T-helper 17 cell (primary cell): Measurements from ENCODE around the gene GREM1. TPM values are rescaled to one million over a fixed set of nuclear protein-coding genes. Genes with fewer than 3 reads are reported as not detected.

Experiments
- ATAC-seq: fragments of 150-1000 bp; cut with Tn5 transposase; 2 replicates; pipeline ENCODE4 v1.10.0; 2021; ENCODE audit warnings: mild to moderate bottlenecking, moderate library complexity
- DNase-seq, 3 donors: peaks; one replicate each; pipeline versions ENCODE4 v3.0.0 to v3.0.0-alpha.2; 2020 to 2021
- H3K9me3 ChIP-seq: one replicate; pipeline ENCODE4 v1.7.0; 2013; ENCODE audit warnings: low read length, mild to moderate bottlenecking; ENCODE audit not compliant: control insufficient read depth, poor library complexity, severe bottlenecking
- H3K27ac Mint-ChIP-seq: one replicate; pipeline ENCODE4 v1.8.0; 2022; ENCODE audit warnings: mild to moderate bottlenecking, moderate library complexity, mixed read lengths
- H3K27me3 Mint-ChIP-seq: one replicate; pipeline ENCODE4 v1.8.0; 2022; ENCODE audit warnings: mixed read lengths
- H3K36me3 Mint-ChIP-seq: one replicate; pipeline ENCODE4 v1.8.0; 2022; ENCODE audit warnings: low read depth, mixed read lengths
- H3K4me1 Mint-ChIP-seq: one replicate; pipeline ENCODE4 v1.8.0; 2022; ENCODE audit warnings: mild to moderate bottlenecking, mixed read lengths
- H3K4me3 Mint-ChIP-seq: one replicate; pipeline ENCODE4 v1.8.0; 2022; ENCODE audit warnings: mild to moderate bottlenecking, moderate library complexity, mixed read lengths
- total RNA-seq, 4 donors: library from RNA in 2 of 4; stranded (reverse) in 2 of 4; gene quantifications; one replicate each; pipeline ENCODE4 v1.2.3 and lab custom pipeline; 2022 to 2026

The GREM1 gene
- total RNA-seq, 2 donors from 2014 or later: not detected

DNA sequence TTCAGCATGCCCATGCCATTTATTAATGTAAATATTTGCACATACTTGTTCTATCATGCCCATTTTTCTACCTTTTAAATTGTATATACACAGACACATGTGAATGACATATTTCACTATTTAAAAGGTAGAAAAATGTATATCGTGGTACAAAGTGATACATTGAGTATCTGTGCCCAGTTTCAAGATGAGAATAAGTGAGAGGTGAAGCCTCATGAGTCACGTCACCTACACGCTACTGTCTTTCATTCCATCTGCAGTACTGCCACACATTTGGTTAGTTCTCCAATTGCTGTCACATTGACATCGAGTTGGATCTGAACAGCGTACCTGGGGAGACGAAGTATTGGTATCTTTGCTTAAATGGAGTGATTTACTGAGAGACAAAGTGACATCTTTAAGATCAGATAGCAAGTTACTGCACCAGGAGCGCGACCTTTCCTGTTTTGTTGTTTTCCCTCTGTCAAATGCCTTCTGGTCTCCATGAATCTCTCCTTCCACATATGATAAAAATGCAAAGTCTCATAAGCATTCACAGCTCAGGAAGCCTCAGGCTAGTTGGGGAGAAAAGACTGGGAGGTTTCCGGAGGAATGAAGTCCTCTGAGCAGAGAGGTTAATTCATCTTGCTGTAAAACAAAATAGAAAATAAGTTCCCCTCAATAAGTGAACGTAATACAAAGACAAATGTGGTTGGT, 12.0 kb downstream of the GREM1 start:
- DNase-seq: no peak
- Mint-ChIP-seq H3K36me3 (peaks cover 5% of the 10 kb centered on the region), H3K4me1 (no peaks in the 10 kb centered on the region), H3K4me3 (no peak overlapping the region), H3K27ac (no peak overlapping the region), H3K27me3 (peaks cover 35% of the 10 kb centered on the region)
- no peaks in the 10 kb centered on the region for H3K9me3 ChIP-seq
- no peak for ATAC-seq

DNA sequence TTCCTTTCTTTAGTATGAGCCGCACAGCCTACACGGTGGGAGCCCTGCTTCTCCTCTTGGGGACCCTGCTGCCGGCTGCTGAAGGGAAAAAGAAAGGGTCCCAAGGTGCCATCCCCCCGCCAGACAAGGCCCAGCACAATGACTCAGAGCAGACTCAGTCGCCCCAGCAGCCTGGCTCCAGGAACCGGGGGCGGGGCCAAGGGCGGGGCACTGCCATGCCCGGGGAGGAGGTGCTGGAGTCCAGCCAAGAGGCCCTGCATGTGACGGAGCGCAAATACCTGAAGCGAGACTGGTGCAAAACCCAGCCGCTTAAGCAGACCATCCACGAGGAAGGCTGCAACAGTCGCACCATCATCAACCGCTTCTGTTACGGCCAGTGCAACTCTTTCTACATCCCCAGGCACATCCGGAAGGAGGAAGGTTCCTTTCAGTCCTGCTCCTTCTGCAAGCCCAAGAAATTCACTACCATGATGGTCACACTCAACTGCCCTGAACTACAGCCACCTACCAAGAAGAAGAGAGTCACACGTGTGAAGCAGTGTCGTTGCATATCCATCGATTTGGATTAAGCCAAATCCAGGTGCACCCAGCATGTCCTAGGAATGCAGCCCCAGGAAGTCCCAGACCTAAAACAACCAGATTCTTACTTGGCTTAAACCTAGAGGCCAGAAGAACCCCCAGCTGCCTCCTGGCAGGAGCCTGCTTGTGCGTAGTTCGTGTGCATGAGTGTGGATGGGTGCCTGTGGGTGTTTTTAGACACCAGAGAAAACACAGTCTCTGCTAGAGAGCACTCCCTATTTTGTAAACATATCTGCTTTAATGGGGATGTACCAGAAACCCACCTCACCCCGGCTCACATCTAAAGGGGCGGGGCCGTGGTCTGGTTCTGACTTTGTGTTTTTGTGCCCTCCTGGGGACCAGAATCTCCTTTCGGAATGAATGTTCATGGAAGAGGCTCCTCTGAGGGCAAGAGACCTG, 13.2 kb downstream of the GREM1 start:
- H3K4me3 Mint-ChIP-seq: no peak overlapping the region
- DNase-seq (no peak), ATAC-seq (no peak)

DNA sequence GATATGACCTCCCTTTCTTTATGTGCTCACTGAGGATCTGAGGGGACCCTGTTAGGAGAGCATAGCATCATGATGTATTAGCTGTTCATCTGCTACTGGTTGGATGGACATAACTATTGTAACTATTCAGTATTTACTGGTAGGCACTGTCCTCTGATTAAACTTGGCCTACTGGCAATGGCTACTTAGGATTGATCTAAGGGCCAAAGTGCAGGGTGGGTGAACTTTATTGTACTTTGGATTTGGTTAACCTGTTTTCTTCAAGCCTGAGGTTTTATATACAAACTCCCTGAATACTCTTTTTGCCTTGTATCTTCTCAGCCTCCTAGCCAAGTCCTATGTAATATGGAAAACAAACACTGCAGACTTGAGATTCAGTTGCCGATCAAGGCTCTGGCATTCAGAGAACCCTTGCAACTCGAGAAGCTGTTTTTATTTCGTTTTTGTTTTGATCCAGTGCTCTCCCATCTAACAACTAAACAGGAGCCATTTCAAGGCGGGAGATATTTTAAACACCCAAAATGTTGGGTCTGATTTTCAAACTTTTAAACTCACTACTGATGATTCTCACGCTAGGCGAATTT, 14.9 kb downstream of the GREM1 start:
- no peaks in the 10 kb centered on the region for H3K9me3 ChIP-seq
- H3K27ac Mint-ChIP-seq: no peak overlapping the region
- no peak for DNase-seq
- no peak for ATAC-seq
- no peaks in the 10 kb centered on the region for H3K4me1 Mint-ChIP-seq
- H3K36me3 Mint-ChIP-seq: peaks cover 5% of the 10 kb centered on the region
- peaks cover 43% of the 10 kb centered on the region for H3K27me3 Mint-ChIP-seq
- H3K4me3 Mint-ChIP-seq: no peak overlapping the region

More for the DNA sequence above, 13.2 kb downstream of the GREM1 start:
- no peaks in the 10 kb centered on the region for H3K9me3 ChIP-seq
- H3K4me1 Mint-ChIP-seq: no peaks in the 10 kb centered on the region
- H3K27ac Mint-ChIP-seq: no peak overlapping the region
- H3K27me3 Mint-ChIP-seq: peaks cover 35% of the 10 kb centered on the region
- peaks cover 5% of the 10 kb centered on the region for H3K36me3 Mint-ChIP-seq

DNA sequence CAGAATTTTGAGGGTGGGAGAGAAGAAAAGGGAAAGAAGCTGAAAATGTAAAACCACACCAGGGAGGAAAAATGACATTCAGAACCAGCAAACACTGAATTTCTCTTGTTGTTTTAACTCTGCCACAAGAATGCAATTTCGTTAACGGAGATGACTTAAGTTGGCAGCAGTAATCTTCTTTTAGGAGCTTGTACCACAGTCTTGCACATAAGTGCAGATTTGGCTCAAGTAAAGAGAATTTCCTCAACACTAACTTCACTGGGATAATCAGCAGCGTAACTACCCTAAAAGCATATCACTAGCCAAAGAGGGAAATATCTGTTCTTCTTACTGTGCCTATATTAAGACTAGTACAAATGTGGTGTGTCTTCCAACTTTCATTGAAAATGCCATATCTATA, 15.5 kb downstream of the GREM1 start:
- DNase-seq (no peak), ATAC-seq (no peak)
- no peaks in the 10 kb centered on the region for H3K9me3 ChIP-seq
- Mint-ChIP-seq H3K36me3 (peaks cover 5% of the 10 kb centered on the region), H3K4me3 (no peak overlapping the region), H3K27ac (no peak overlapping the region), H3K4me1 (no peaks in the 10 kb centered on the region), H3K27me3 (peaks cover 43% of the 10 kb centered on the region)

DNA sequence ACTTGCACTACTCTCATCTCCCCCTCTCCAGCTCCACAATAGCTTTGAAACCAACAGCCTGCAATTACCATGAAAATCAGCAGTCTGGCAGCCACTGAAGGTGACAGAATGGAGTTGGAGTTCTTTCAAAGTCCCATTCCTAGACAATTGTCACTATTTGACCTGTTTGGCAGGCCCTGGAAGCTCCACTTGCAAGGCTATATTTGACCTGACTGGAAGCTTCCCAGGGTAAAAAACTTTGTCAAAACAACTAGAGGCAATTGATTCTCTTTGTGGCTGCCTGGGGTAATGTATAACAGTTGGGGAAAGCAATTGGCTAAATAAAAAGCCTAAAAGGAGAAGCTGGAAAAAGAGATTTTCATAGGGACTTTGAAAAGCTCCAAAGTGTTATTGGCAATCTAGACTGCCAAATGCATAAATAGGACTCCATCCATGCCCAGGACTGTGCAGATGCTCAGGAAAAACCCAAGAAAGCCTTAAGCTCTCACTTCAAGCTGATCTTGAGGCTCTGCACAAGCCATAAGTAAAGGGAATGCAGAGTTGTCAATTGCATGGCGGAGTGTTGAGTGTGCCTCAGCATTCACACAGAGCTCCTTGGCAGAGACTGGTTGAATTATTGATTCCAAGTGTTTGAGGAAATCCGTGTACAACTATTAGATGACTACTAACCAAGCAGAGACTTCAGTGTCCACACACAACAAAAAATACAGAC, 18.3 kb downstream of the GREM1 start:
- no peak overlapping the region for H3K27ac Mint-ChIP-seq
- ATAC-seq: no peak
- DNase-seq: no peak
- H3K36me3 Mint-ChIP-seq: peaks cover 2% of the 10 kb centered on the region
- H3K9me3 ChIP-seq: no peaks in the 10 kb centered on the region
- peaks cover 36% of the 10 kb centered on the region for H3K27me3 Mint-ChIP-seq
- no peak overlapping the region for H3K4me3 Mint-ChIP-seq
- no peaks in the 10 kb centered on the region for H3K4me1 Mint-ChIP-seq

DNA sequence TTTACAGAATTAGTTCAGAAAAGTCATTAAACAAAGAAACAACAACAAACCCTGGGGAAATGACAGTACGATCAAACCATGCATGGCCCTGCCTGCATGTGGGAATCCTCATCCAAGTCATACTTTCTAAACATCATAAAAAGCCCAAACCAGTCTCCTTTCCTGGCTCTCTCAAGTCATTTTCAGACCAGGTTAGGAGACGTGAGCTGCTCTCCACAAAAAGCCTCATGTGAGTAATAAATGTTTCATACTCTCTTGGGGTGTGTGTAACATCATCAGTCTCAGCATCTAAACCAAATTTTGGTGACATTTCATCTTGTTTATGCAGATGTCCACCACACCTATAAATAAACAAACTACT, 18.9 kb downstream of the GREM1 start:
- H3K4me3 Mint-ChIP-seq: no peak overlapping the region
- ATAC-seq (no peak), DNase-seq (no peak)
- H3K27ac Mint-ChIP-seq: no peak overlapping the region
- peaks cover 2% of the 10 kb centered on the region for H3K36me3 Mint-ChIP-seq
- peaks cover 36% of the 10 kb centered on the region for H3K27me3 Mint-ChIP-seq
- H3K9me3 ChIP-seq: no peaks in the 10 kb centered on the region
- no peaks in the 10 kb centered on the region for H3K4me1 Mint-ChIP-seq

DNA sequence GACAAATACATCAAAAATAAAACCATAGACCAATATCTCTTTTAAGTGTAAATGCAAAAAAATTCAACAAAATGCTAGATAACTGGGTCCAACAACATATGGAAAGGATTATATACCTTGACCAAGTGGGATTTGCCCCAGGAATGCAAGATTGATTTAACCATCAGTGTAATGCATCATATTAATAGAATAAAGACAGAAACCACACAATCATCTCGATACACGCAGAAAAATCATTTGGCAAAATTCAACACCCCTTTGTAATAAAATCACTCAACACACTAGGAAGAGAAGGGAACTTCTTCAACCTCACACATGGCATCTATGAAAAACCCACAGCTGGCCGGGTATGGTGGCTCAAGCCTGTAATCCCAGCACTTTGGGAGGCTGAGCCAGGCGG, 19.5 kb downstream of the GREM1 start:
- DNase-seq (no peak), ATAC-seq (no peak)
- peaks cover 2% of the 10 kb centered on the region for H3K36me3 Mint-ChIP-seq
- H3K27me3 Mint-ChIP-seq: peaks cover 34% of the 10 kb centered on the region
- no peak overlapping the region for H3K4me3 Mint-ChIP-seq
- no peaks in the 10 kb centered on the region for H3K9me3 ChIP-seq
- no peaks in the 10 kb centered on the region for H3K4me1 Mint-ChIP-seq
- H3K27ac Mint-ChIP-seq: no peak overlapping the region

DNA sequence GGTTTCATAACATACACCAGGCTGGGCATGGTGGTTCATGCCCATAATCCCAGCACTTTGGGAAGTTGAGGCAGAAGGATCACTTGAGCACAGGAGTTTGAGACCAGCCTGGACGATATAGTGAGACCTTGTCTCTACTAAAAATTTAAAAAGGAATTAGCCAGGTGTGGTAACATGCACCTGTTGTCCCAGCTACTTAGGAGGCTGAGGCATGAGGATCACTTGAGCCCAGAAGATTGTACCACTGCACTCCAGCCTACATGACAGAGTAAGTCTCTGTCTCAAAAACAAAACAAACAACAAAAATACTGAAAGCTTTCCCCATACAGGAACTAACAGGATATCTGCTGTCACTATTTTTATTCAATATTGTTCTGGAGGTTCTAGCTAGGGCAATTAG, 20.9 kb downstream of the GREM1 start:
- DNase-seq: no peak
- H3K27me3 Mint-ChIP-seq: peaks cover 27% of the 10 kb centered on the region
- H3K4me1 Mint-ChIP-seq: no peaks in the 10 kb centered on the region
- H3K9me3 ChIP-seq: peaks cover 5% of the 10 kb centered on the region
- H3K4me3 Mint-ChIP-seq: no peak overlapping the region
- no peak for ATAC-seq
- no peak overlapping the region for H3K27ac Mint-ChIP-seq
- peaks cover 2% of the 10 kb centered on the region for H3K36me3 Mint-ChIP-seq

DNA sequence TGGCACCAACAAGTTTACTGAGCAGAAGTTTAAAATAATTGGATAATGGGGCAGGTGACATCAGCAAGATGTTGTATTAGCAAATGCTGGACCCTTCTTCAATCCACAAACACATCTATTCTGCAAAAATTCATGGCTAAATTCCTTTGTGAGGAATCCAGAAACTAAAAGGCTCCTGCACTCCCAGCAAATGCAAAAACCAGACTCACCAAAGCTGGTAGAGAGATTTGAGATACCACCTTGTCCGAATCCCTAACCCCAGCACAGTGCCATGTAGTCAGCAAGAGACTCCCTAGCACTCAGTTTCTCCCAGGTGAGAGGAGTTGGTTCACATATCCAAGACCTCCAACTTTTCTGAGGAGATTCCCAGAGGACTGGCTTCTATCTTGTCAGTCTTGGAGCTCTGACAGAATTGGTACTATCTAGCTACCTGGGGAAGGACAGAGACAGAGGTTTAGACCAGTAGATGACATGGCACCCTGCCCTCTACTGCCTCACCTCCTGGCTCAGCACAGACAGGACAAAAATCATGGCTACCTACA, 21.8 kb downstream of the GREM1 start:
- H3K4me1 Mint-ChIP-seq: no peaks in the 10 kb centered on the region
- no peak for DNase-seq
- no peaks in the 10 kb centered on the region for H3K36me3 Mint-ChIP-seq
- ATAC-seq: no peak
- H3K4me3 Mint-ChIP-seq: no peak overlapping the region
- H3K9me3 ChIP-seq: peaks cover 5% of the 10 kb centered on the region
- no peak overlapping the region for H3K27ac Mint-ChIP-seq
- peaks cover 25% of the 10 kb centered on the region for H3K27me3 Mint-ChIP-seq

DNA sequence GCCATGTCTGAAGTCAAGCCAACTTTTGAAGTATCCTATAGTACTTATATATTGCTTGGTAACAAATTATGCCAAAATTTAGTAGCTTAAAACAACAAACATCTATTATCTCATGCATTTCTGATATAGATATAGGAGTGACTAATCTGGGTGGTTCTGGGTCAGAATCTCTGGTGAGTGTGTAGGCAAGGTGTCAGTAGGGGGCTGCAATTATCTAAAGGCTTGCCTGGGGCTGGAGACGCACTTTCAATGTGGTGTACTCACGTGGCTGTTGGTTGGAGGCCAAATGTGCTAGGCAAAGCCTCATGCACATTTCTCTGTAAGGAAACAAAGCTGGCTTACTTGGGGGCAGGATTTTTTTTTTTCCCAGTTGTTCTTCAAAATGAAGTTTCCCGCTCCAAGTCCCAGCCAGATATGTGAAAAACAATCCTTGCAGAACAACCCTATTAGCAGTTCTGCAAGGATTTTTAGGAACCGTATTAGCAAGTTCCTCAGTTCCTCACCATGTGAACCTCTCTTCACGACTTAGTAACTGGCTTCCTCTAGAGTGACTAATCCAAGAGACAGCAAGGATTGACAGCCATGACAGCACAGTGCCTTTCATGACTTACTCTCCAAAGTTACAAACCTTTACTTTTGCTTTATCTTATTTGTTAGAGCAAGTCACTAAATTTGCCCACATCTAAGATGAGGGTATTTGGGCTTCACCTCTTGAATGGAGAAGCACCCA, 25.8 kb downstream of the GREM1 start:
- ATAC-seq (no peak), DNase-seq (no peak)
- peaks cover 5% of the 10 kb centered on the region for H3K9me3 ChIP-seq
- Mint-ChIP-seq H3K4me3 (no peak overlapping the region), H3K27ac (no peak overlapping the region), H3K4me1 (no peaks in the 10 kb centered on the region), H3K27me3 (peaks cover 17% of the 10 kb centered on the region), H3K36me3 (no peaks in the 10 kb centered on the region)

DNA sequence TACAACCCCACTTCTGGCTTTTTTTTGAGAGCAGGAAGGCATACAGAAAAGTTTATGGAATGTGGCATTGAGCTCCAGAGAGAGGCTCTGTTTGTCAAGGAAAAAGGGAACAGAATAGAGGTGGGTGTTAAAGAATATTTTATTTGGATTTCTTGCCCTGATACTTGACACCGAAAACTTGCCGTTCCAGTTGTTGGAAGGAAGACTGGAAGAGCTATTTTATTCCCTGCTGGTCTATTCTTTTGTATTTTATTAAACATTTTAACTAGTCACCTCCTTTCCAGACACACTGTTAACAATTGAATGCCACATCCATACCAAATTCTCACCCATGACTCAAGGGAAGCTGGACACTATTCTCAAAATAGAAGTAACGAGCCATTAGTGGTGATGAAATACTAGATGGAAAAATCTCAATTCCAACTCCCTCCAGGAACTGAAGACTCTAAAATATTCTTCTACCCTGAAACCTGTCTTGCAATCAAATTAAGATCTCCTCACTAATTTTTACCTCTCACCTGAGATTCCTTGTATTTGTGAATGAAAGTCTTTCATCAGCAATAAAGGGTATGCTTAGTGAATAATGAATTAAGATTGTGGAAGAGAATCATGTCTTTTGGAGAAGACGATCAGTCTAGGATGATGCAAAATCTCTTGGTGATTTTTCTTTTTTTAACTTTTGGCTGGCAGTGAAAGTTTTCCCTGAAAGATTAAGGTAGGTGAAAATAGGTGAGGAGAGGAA, 28.5 kb downstream of the GREM1 start:
- Mint-ChIP-seq H3K27me3 (peaks cover 26% of the 10 kb centered on the region), H3K4me1 (no peaks in the 10 kb centered on the region), H3K36me3 (no peaks in the 10 kb centered on the region), H3K4me3 (no peak overlapping the region), H3K27ac (no peak overlapping the region)
- no peak for DNase-seq
- peaks cover 5% of the 10 kb centered on the region for H3K9me3 ChIP-seq
- ATAC-seq: no peak

DNA sequence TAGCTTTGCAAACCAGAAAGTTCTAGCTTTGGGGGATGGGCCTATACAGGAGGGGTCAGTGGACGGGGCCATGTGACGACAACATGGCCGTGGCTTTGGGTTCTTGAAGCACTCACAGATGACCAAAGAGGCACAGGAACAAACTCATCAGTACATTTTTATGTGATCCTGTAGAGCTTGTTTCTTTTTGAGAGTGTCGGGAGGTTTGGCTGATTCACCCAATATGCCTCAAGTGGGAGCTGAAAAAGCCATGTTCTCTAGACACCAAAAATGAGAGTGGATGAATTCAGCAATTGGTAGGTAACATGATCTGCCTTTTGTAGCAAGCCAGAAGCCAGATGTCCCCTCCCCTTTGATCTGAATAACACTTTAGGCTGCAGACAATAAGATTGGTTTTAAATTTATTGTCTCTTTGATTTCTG, 30.1 kb downstream of the GREM1 start:
- no peak for DNase-seq
- peaks cover 26% of the 10 kb centered on the region for H3K27me3 Mint-ChIP-seq
- H3K36me3 Mint-ChIP-seq: no peaks in the 10 kb centered on the region
- H3K4me1 Mint-ChIP-seq: no peaks in the 10 kb centered on the region
- no peak overlapping the region for H3K4me3 Mint-ChIP-seq
- peaks cover 2% of the 10 kb centered on the region for H3K9me3 ChIP-seq
- H3K27ac Mint-ChIP-seq: no peak overlapping the region
- ATAC-seq: no peak
